ENCODE results near the gene DLGAP4. TPM values are rescaled to one million over a fixed set of nuclear protein-coding genes. Genes with fewer than 3 reads are reported as not detected.

Gene DLGAP4
- total and polyA plus RNA-seq, 9 of the 15 experiments (the other 6 are each of a cell fraction or from before 2014, with no cell fraction given), result 0.31 to 34.1 (median 4.5) TPM

DNA sequence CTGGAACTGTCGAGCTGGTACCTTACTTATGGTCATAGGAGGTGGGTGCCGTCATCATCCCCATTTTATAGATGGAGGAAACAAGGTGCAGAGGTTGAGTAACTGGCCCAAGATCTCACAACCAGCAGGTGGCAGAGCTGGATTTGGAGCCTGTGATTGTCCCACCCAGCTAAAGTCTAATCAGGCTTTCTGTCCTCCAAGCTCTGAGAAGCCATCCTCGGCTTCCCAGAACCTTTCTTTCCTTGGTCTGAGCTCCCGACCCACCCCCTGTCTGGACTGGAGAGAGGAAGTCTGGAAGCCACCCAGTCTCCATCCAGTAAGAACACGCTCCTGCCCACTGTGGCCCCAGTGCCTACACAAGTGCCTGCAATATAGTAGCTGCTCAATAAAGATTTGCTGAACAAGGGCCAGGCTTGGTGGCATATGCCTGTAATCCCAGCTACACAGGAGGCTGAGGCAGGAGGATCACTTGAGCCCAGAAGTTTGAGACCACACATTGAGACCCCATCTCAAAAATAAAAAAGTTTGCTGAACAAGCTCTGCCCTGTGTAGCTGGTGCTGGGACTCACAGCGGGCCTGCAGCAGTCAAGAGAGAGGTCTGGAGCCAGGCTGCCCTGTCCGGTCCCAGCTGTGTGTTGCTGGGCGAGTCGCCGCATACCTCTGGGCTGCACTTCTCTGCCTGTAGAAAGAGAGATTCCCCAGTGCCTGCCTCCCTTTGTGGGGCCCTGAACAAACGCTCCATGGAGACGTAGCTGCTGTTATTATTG, 32.5 kb upstream of the DLGAP4 start (continued):
- no peak for TF ChIP-seq TAF1 (IDR thresholded peaks at IDR 0.05; ENCODE audit: control insufficient read depth, extremely low read depth, insufficient read depth, low read length, severe bottlenecking)
- TF ChIP-seq SOX6 (IDR thresholded peaks at IDR 0.05), result no peak
- peak; percentile 26; the same call in 1 of the 2 replicates for TF ChIP-seq CEBPG (CRISPR knock-in tag; IDR thresholded peaks at IDR 0.05)
- TF ChIP-seq CEBPG (tag; conservative IDR thresholded peaks at IDR 0.05 in 1 of 2, IDR thresholded peaks at IDR 0.05 in 1 of 2), result peak; percentile 42 to 43; a peak in 2 of 4 replicates
- TF ChIP-seq, protein P1, sequence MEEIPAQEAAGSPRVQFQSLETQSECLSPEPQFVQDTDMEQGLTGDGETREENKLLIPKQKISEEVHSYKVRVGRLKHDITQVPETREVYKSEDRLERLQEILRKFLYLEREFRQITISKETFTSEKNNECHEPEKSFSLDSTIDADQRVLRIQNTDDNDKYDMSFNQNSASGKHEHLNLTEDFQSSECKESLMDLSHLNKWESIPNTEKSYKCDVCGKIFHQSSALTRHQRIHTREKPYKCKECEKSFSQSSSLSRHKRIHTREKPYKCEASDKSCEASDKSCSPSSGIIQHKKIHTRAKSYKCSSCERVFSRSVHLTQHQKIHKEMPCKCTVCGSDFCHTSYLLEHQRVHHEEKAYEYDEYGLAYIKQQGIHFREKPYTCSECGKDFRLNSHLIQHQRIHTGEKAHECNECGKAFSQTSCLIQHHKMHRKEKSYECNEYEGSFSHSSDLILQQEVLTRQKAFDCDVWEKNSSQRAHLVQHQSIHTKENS (CRISPR knock-in tag; IDR thresholded peaks at IDR 0.05), result no peak
- TF ChIP-seq POLR2B (IDR thresholded peaks at IDR 0.05; ENCODE audit: low read depth, partially characterized antibody), result no peak
- TF ChIP-seq TARDBP (IDR thresholded peaks at IDR 0.05), result no peak
- no peak for TF ChIP-seq TOE1 (IDR thresholded peaks at IDR 0.05; ENCODE audit: borderline replicate concordance)
- no peak for TF ChIP-seq TOE1 (CRISPR knock-in tag; IDR thresholded peaks at IDR 0.05; ENCODE audit: borderline replicate concordance, low read depth)
- TF ChIP-seq, protein P2, sequence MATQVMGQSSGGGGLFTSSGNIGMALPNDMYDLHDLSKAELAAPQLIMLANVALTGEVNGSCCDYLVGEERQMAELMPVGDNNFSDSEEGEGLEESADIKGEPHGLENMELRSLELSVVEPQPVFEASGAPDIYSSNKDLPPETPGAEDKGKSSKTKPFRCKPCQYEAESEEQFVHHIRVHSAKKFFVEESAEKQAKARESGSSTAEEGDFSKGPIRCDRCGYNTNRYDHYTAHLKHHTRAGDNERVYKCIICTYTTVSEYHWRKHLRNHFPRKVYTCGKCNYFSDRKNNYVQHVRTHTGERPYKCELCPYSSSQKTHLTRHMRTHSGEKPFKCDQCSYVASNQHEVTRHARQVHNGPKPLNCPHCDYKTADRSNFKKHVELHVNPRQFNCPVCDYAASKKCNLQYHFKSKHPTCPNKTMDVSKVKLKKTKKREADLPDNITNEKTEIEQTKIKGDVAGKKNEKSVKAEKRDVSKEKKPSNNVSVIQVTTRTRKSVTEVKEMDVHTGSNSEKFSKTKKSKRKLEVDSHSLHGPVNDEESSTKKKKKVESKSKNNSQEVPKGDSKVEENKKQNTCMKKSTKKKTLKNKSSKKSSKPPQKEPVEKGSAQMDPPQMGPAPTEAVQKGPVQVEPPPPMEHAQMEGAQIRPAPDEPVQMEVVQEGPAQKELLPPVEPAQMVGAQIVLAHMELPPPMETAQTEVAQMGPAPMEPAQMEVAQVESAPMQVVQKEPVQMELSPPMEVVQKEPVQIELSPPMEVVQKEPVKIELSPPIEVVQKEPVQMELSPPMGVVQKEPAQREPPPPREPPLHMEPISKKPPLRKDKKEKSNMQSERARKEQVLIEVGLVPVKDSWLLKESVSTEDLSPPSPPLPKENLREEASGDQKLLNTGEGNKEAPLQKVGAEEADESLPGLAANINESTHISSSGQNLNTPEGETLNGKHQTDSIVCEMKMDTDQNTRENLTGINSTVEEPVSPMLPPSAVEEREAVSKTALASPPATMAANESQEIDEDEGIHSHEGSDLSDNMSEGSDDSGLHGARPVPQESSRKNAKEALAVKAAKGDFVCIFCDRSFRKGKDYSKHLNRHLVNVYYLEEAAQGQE (IDR thresholded peaks at IDR 0.05; ENCODE audit: borderline replicate concordance), result peak; percentile 46; the same call in 1 of the 2 replicates
- TF ChIP-seq, protein P2 (CRISPR knock-in tag; IDR thresholded peaks at IDR 0.05; ENCODE audit: low read depth), result no peak
- TF ChIP-seq ZNF121 (CRISPR knock-in tag; conservative IDR thresholded peaks at IDR 0.05), result 0 out of 2 replicates have a peak, but pooled peaks have one; percentile 3
- TF ChIP-seq, protein P3, sequence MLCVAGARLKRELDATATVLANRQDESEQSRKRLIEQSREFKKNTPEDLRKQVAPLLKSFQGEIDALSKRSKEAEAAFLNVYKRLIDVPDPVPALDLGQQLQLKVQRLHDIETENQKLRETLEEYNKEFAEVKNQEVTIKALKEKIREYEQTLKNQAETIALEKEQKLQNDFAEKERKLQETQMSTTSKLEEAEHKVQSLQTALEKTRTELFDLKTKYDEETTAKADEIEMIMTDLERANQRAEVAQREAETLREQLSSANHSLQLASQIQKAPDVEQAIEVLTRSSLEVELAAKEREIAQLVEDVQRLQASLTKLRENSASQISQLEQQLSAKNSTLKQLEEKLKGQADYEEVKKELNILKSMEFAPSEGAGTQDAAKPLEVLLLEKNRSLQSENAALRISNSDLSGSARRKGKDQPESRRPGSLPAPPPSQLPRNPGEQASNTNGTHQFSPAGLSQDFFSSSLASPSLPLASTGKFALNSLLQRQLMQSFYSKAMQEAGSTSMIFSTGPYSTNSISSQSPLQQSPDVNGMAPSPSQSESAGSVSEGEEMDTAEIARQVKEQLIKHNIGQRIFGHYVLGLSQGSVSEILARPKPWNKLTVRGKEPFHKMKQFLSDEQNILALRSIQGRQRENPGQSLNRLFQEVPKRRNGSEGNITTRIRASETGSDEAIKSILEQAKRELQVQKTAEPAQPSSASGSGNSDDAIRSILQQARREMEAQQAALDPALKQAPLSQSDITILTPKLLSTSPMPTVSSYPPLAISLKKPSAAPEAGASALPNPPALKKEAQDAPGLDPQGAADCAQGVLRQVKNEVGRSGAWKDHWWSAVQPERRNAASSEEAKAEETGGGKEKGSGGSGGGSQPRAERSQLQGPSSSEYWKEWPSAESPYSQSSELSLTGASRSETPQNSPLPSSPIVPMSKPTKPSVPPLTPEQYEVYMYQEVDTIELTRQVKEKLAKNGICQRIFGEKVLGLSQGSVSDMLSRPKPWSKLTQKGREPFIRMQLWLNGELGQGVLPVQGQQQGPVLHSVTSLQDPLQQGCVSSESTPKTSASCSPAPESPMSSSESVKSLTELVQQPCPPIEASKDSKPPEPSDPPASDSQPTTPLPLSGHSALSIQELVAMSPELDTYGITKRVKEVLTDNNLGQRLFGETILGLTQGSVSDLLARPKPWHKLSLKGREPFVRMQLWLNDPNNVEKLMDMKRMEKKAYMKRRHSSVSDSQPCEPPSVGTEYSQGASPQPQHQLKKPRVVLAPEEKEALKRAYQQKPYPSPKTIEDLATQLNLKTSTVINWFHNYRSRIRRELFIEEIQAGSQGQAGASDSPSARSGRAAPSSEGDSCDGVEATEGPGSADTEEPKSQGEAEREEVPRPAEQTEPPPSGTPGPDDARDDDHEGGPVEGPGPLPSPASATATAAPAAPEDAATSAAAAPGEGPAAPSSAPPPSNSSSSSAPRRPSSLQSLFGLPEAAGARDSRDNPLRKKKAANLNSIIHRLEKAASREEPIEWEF (CRISPR knock-in tag; IDR thresholded peaks at IDR 0.05), result no peak

Data from K562 (cell line).